HG03060 (cell line): ENCODE data around the gene EDN2.

Source experiments
- ATAC-seq: cut with Tn5 transposase; IDR thresholded peaks from one replicate; pipeline ENCODE4 v1.9.1; 2021; ENCODE audit warnings: low read depth, moderate number of reproducible peaks; ENCODE audit not compliant: unreplicated experiment

Gene EDN2

DNA sequence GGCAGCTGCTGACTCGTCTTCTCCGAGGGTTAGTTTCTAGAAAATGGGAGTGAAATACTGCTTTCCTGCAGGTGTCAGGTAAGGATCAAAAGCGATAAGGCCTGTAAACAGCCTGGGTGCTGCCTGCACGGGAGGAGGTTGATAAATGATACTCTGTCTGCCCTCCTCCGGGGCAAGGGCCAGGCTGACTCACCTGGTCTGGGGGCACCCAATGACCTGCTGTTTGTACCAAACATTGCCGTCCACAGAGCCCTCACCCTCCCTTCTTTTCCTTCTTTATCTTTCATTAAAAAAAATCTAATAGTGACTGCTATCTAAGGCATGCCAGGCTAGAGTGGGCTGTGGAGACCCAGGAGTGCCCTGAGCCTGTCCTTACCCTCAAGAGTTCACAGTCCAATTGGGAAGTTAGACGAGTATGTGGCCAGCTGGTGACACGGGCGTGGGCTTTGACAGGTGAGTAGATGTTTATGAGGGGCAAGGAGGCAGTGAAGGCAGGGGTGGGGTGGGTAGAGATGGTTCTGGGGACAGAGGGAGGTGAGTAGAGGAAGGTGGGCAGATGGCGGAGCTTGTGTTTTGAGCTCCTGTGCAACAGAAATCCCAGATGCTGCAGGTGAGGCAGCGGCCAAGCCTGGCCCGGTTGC is 16.2 kb downstream of the EDN2 start:
- ATAC-seq: no peak

DNA sequence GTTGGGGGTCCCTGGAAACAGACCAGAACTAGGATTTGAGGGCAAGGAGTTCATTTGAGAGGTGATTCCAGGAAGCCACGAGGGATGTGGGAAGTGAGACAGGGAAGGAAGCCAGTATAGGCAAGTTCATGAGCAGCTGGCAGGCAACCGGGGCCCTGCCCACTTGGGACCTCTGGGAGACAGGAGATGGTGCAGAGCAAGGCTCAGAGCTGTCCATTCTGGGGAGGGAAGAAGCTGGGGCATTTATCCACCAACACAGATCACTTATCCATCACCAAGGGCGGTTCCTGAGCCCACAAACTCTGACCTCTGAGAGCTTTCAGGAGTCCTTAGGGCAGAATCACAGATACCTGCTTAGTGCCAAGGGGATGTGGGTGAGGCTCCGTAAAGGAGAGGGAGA is 16.8 kb downstream of the EDN2 start:
- ATAC-seq: no peak

DNA sequence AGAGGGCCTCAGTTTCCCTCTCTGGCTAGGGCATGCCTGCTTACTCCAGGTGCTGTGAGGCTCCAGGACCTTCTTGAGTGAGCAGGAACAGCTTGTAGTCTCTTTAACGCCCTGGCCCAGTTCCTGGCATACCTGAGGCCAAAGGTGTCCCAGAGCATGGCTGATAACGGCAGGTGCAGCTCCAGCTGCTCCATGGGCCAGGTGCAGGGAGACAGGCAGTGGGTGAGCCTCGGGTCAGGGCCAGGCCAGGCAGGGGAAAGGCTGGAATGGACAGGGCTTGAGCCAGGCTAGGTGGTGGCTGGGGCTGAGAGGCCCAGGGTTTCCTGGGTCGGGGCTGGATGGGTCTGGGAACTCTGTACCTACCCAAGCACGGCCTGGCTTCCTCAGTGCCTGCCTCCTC is 18.3 kb downstream of the EDN2 start:
- ATAC-seq: no peak

DNA sequence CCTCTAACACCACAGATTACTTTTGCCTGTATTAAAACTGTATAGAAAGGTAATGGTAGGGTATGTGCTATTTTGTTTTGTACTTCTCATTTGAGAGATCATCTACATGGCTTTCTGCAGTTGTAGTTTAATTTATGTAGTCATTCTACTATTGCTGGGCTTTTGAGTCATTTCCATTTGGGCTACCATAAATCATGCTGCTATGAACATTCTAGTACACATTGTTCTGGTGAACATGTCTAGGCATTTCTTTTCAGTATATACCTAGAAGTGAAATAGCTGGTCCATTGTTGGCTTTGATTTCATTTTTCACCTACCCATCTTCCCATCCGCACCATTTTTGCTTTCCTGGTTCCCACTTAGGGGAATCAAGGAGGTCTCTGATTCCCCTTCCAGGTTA is 18.7 kb downstream of the EDN2 start:
- no peak for ATAC-seq

DNA sequence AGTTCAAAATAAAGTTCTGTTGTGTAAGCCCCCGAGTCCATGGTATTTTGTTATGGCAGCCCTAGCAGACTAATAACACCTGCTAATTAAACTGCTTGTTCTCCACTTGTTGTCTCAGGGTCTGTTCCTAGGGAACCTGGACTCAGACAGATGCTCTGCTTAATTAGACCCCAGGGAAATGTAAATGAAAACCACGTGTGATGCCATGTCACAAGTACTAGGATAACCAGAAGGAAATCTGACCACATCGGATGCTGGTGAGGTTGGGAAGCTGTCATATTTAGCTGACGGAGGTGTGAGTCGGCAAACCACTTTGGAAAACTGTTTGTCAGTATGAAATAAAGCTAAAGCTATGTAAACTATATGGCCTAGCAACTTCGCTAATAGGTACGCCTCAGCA is 19.6 kb downstream of the EDN2 start:
- ATAC-seq: no peak

DNA sequence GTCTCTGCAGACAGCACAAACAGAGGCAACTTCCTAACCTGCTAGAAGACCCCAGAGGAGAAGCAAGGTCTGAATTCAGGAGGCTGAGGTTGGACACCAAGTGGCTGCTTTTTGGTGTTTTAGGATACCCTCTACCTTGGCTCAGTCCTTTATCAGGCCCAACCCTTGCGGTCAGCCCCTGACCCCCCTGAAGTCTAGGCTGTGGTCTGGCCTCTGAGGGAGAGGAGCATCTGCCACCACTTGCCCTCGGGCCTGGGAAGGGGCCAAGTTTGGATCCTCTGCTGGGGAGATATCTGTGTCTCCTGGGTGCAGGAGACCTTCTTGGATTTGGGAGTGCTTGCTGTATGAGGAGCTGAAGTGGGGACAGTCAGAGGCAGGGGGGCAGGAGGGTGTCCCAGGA is 21.0 kb downstream of the EDN2 start:
- ATAC-seq: no peak

DNA sequence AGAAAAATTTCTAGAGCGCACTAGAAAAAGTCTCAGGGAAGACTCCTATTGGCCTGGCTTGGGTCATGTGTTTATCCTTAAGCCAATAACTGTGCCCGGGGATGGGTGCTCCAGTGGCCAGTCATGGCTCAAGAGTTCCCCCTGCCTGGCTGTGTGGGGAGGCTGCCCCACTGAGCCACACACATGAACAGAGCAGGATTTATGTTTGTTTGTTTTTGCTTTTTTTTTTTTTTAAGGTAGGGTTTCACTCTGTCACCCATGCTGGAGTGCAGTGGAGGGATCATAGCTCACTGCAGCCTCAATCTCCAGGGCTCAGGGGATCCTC is 21.8 kb downstream of the EDN2 start:
- no peak for ATAC-seq

DNA sequence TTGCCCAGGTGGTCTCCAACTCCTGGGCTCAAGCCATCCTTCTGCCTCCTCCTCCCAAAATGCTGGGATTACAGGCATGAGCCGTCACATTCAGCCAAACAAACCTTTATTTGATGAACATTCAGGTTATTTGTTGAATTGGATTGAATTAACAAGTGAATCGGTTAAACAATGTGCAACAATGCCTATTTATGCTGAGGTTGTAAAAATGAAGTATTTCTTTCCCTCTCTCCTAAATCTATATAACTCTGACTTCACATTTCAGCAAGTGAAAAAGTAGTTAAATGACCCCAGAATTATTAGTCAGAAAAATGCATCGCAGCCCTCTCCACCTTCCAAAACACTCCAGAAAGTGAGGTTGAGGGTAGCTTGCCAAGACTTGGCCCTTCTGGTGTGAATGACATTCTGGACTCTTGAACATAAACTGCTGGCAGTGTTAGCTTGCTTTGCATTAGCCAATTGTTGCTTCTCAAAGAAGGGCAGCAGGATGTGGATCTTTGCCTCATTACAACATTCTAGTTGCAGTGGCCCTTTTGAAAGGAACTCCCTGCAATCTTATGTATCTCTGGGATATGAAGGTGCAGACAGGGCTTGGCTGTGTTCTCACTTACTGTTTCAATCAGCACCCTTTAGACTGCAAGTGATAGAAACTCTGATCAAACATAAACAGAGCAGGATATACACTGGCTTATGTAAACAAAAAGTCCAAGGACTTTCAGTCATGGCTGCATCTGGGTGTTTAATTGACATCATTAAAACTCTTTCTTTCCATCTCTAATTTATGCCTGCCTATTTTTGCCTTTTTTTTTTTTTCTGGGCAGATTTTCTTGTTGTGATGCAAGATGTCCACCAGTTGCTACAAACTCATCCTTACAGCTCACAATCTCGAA is 22.4 kb downstream of the EDN2 start:
- ATAC-seq: no peak

DNA sequence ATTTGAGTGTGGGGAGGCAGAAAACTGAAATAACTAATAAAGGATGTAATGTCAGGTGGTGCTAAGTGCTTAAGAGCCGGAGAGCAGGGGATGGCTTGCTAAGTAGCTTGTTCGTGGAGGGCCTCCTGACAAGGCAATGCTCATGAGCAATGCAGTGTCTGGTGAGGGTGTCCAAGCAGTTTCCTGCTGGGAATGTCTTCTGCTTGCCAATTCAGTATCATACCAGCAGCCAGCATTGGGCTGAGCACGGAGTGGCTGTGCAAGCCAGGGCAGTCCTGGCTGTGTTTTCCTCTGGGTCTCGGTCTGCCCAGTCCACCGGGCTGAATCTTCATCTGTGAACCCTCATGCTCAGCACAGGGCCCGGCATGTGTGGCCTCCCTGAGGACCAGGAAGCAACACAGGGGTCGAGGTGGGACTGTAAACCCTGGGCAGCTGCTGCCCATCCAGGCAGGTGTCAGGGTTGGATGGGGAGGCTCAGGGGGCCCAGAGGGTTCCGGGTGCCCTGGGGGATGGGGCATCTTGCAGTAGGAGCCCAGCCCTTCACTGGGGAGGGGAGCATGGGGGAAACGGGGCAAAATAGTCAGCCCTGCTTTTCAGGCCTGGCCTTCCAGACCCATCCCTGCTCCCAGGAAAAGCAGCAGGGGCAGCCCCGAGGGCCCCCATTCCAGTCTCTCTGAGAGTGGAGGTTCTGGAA is 27.5 kb downstream of the EDN2 start:
- ATAC-seq: no peak

DNA sequence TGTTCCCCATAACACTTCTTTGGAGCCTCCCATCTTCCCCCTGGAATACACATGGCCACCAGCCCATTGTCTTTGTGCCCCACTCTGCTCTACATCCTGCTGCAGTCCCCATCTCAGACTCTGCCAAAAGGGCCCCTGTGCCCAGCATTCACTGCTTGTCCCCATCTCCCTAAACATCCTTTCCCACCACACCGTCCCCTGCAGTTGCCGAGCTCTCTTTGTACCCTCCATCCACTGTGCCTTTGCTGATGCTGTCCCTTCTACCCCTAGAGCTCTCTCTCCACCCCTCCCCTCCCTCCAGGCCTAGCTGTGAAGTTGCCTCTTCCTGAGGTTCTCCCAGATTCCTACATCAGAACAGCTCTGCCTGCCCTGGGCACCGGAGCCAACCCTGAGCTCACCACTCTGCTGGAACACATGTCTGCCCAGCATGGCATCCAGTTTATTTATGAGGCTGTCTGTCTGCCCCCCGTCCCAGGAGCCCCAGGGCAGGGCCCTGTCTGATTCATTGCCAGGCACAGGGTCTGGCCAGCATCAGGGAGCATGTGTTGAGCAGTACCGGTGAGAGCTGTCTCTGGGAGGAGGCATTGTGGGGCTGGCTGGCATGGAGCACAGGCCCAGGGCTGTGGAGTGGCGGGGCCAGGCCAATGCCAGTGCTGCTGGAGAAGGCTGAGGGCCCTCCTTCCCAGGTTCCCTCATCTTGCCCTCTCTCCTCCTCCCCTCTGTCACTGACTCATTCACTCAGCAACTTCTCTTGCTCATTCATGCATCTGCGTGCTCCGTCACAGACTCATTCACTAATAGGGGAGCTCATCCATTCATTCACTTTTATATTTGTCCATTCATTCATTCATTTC is 28.8 kb downstream of the EDN2 start:
- ATAC-seq: no peak

DNA sequence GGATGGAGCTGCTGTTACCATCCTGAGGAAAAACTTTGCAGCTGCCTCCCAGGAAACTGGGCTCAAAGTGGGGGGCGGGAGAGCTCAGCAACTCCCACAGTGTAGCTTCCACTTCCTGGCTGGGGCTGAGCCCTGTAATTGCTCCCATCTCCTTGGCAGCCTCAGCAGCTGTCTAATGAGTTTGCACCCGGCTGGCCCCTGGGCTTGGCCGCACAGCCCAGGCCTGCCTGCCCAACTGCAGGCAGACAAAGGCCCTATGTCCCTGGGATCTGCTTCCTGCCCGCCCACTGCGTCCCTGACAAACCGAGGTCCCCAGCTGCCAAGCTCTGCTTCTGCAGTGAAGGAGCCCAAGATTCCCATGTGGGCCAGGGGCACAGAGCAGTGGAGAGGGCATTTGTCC is 30.1 kb downstream of the EDN2 start:
- no peak for ATAC-seq

DNA sequence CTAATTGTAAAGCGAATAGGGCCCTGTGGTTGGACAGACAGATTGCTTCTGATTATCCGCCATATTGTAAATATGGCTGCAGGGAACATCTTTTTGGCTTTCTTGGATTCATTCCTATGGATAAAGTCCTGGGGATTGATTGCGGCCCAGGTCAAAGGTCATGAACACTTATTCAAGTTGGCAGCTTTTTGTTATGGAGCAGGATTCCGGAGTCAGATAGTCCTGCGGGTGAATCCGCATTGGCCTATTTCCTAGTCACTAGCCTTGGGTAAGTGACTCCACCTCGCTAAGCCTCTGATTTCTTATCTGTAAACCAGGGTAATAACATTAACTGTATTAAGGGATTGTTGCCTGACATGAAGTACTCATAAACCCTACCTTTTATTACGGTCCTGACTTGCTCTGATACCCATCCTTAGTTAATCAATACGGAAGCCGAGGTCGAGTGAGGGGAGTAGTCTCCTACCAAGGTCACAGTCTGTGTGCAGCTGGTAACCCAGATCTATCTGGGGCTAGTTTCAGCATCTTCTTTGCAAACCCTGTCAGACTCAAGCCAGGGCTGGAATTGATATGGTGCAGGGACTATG is 31.7 kb downstream of the EDN2 start:
- ATAC-seq: no peak

DNA sequence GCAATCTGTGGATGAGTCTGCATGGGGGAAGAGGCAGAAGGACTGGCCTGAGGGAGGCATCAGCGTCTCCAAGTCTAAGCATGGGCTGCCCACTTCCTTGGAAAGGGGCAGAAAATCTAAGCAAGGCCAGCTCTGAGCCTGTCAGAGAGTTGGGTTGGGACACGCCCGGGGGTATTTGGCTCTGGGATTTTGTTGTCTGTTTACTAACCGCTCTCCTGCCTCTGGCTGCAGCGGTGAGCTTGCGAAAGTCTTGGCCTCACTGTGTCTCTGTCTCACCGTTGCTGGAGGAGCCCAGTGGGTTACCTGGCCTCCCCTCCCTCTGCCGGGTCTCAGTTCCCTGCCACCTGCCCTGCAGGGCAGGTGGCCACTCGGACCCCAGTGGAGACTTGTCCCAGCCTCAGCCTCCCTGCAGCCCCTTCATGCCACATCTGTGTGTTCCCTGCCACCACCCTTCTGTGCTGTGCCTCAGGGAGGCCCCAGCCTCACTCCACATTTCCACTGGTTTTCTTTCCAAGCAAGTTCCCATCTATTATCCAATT is 33.7 kb downstream of the EDN2 start:
- ATAC-seq: no peak

DNA sequence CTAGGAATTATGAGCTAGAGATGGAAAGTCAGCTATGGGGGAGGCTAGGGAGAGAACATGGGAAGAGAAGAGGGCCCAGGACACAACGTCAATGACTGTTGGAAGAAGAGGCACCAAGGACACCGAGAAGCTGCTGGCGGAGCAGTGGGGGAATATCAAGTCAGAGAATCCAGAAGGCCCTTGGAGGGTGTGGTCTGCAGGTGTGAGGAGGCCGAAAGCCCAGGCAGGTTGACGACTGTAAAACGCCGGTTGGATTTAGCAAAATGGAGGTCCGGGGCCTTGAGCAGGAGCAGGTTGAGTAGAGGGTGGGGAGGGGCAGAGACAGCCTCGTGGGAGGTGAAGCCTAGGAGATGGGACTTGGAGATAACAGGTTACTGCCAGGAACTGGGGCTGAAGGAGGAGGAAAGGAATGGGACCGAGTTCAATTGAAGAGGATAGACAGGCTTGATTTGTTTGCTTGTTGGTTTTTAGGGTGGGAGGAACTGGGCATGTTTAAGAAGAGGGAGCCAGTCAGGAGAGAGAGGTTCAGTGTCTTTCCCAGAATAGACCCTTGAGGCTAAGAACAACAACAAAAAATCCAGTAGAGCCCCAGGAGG is 35.1 kb downstream of the EDN2 start:
- ATAC-seq: no peak

DNA sequence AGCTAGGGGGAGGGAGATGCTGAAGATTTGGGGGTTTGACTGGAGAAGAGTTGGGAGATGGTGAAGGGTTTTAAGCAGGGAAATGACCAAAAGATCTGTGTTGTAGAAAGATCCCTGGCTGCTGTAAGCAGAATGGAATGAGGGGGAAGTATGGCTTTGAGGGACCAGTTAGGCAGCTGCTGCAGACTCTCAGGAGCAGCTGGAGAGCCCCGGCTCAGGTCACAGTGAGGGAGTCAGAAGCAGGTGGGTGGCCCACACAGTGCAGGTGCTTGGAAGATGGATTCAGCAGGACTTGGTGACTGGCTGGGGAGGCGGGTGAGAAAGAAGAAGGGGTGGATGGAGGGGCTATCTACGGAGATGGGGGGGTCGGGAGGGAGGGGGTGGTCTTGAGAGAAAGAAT is 35.7 kb downstream of the EDN2 start:
- no peak for ATAC-seq

DNA sequence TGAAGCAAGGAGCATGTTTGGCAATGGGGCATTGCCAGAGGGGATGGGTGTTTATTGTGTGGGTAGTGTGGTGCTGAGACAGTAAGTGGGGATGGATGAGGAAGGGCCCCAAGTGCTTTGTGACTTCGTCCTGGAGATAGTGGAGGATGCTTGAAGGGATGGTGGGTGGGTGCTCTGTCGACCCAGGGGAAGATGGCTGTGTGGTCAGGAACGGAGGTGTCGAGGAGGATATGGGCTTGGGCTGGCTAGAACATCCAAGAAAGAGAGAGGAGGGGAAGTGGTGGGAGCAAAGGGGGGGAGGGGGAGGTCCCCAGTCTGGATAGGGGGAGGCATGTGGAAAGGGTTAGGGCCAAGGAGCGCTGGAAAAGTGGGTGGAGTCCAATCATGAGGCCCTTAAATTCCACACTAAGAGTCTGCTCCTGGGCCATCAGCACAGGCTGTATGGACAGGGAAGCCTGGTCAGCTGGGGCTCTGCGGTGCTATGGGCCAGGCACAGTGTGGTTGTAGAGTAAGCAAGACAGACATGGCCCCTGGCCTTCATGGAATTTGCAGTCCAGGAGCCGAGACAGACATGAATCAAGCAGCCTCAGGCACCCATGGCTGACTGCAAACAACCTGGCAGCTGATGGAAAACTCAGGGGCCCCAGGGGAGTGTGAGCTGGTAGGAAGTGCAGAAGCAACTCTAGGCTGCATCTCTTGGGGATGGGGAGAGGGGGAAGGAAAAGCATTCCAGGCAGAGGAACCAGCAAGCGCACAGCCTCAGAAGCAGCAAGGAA is 36.3 kb downstream of the EDN2 start:
- ATAC-seq: no peak

DNA sequence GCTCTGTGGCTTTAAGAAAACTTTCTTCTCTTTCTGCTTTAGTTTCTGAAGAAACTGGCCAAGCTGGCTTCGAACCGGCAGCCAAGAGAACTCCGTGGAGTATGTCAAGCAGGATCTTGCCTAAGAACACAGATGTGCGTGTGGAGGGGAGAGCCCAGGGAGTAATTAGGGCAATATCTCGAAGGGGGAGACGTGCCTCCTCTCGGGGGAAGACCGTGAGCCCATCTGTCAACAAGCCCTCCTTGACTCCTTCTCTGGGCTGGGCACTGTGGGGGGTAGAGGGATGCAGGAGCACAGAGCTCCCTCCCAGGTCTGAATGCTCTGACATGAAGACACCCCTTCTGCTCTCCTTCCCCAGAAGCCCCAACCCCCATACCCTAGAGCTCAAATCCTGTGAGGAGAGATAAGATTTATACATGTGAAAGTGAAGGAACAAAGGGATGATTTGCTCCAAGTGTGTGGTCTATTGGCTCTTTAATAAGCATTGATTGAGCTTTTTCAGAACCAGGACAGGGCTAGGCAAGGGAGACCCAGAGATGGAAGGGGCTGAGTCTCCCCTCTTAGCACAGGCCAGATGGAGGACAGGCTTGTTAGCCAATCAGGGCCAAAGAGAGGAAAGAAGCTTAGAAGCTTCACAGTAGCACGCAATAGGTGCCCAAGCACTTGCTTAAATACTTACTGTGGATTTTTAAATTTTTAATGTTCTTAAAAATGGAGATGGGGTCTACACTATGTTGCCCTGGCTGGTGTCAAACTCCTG is 37.5 kb downstream of the EDN2 start:
- no peak for ATAC-seq

DNA sequence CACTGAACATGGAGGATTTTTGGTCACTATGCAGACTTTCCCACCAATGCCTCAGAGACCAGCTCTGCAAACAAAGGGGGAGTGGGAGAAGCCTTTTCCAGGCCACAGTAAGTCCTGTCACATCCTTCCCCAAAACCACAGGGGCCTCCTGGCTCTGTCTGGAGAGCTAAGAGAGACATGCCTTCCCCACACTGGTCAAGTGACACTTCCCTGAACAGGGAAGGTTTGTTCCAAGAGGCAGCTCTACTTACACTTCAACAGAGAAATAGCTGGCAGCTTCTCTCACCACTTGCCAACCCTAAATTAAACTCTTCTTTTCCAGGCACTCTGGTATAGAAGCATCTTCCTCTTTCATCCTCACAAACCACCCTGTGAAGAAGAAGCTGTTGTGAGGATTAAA is 39.7 kb downstream of the EDN2 start:
- no peak for ATAC-seq
